ENCODE data around the gene SMARCA2. TPM values are rescaled to one million over a fixed set of nuclear protein-coding genes. Genes with fewer than 3 reads are reported as not detected.

Gene SMARCA2
- total RNA-seq, 6 experiments from 2014 or later: 73.2 to 113 (median 96.6) TPM

GRCh38 chr9:2230362-2230761, 215.2 kb downstream of the SMARCA2 start:
- TF ChIP-seq CTCF (IDR thresholded peaks at IDR 0.05): peak; percentile 17; the same call in 1 of the 2 replicates
- no peaks in the 10 kb centered on the region for H3K36me3 Mint-ChIP-seq (ENCODE audit: low read depth)
- peaks cover 19% of the 10 kb centered on the region for H3K4me1 Mint-ChIP-seq (ENCODE audit: low read depth)
- H3K27me3 Mint-ChIP-seq (ENCODE audit: insufficient read depth): peaks cover 7% of the 10 kb centered on the region
- no peak overlapping the region for H3K4me3 Mint-ChIP-seq
- H3K9me3 Mint-ChIP-seq: no peaks in the 10 kb centered on the region
- no peak overlapping the region for H3K27ac Mint-ChIP-seq
- no peak for DNase-seq

- Mint-ChIP-seq H3K36me3 (ENCODE audit: low read depth) (no peaks in the 10 kb centered on the region), H3K27ac (no peak overlapping the region)
These were observed 216.0 kb downstream of the SMARCA2 start for GRCh38 chr9:2231101-2231500.

GRCh38 chr9:2231829-2232228, 216.7 kb downstream of the SMARCA2 start:
- H3K4me3 Mint-ChIP-seq: no peak overlapping the region
- TF ChIP-seq CTCF (IDR thresholded peaks at IDR 0.05): no peak
- H3K27ac Mint-ChIP-seq: no peak overlapping the region
- no peaks in the 10 kb centered on the region for H3K9me3 Mint-ChIP-seq
- peak; percentile 45 for DNase-seq
- H3K36me3 Mint-ChIP-seq (ENCODE audit: low read depth): no peaks in the 10 kb centered on the region
- peaks cover 9% of the 10 kb centered on the region for H3K27me3 Mint-ChIP-seq (ENCODE audit: insufficient read depth)
- H3K4me1 Mint-ChIP-seq (ENCODE audit: low read depth): peaks cover 19% of the 10 kb centered on the region

More at GRCh38 chr9:2231101-2231500, 216.0 kb downstream of the SMARCA2 start:
- TF ChIP-seq CTCF (IDR thresholded peaks at IDR 0.05): no peak
- Mint-ChIP-seq H3K9me3 (no peaks in the 10 kb centered on the region), H3K27me3 (ENCODE audit: insufficient read depth) (peaks cover 7% of the 10 kb centered on the region), H3K4me3 (no peak overlapping the region), H3K4me1 (ENCODE audit: low read depth) (peaks cover 19% of the 10 kb centered on the region)
- no peak for DNase-seq

- DNase-seq: no peak
- peaks cover 19% of the 10 kb centered on the region for H3K4me1 Mint-ChIP-seq (ENCODE audit: low read depth)
- H3K27me3 Mint-ChIP-seq (ENCODE audit: insufficient read depth): peaks cover 12% of the 10 kb centered on the region
- no peaks in the 10 kb centered on the region for H3K36me3 Mint-ChIP-seq (ENCODE audit: low read depth)
- no peak overlapping the region for H3K27ac Mint-ChIP-seq
- no peak for TF ChIP-seq CTCF (IDR thresholded peaks at IDR 0.05)
- no peaks in the 10 kb centered on the region for H3K9me3 Mint-ChIP-seq
- H3K4me3 Mint-ChIP-seq: no peak overlapping the region
These were observed 218.1 kb downstream of the SMARCA2 start for GRCh38 chr9:2233274-2233673.

- TF ChIP-seq CTCF (IDR thresholded peaks at IDR 0.05): no peak
These were observed 219.3 kb downstream of the SMARCA2 start for GRCh38 chr9:2234371-2234893.

GRCh38 chr9:2235623-2236022, 220.5 kb downstream of the SMARCA2 start:
- Mint-ChIP-seq H3K9me3 (no peaks in the 10 kb centered on the region), H3K4me3 (no peak overlapping the region), H3K27me3 (ENCODE audit: insufficient read depth) (peaks cover 14% of the 10 kb centered on the region), H3K4me1 (ENCODE audit: low read depth) (peaks cover 19% of the 10 kb centered on the region), H3K27ac (no peak overlapping the region), H3K36me3 (ENCODE audit: low read depth) (no peaks in the 10 kb centered on the region)
- no peak for TF ChIP-seq CTCF (IDR thresholded peaks at IDR 0.05)
- no peak for DNase-seq

More at GRCh38 chr9:2234371-2234893, 219.3 kb downstream of the SMARCA2 start:
- peaks cover 14% of the 10 kb centered on the region for H3K27me3 Mint-ChIP-seq (ENCODE audit: insufficient read depth)
- no peak overlapping the region for H3K4me3 Mint-ChIP-seq
- DNase-seq: no peak
- H3K9me3 Mint-ChIP-seq: no peaks in the 10 kb centered on the region
- no peaks in the 10 kb centered on the region for H3K36me3 Mint-ChIP-seq (ENCODE audit: low read depth)
- H3K4me1 Mint-ChIP-seq (ENCODE audit: low read depth): peaks cover 19% of the 10 kb centered on the region
- H3K27ac Mint-ChIP-seq: no peak overlapping the region

Data from HFFc6 (cell line).